ENCODE data around the gene SHH.

DNA sequence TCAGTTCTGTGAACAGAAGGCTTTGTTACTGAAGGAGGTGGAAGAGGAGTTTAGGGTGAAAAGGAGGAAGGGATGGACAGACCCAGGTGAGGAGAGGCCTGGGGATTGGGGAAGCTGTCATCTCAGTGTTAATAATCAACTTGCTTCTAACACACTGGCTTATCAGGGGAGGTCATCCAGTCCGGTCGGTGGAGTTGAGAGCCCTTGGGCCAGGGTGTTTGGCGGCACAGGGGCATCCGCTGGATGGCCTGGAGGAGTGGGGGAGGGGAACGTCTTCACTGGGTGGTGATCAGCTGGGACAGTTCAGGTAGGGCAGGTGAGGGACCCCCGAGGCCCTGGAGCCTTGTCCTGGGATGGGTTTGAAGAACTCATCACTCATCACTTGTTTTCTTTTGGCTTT, 33.9 kb downstream of the SHH start:
- TF ChIP-seq, protein P1, sequence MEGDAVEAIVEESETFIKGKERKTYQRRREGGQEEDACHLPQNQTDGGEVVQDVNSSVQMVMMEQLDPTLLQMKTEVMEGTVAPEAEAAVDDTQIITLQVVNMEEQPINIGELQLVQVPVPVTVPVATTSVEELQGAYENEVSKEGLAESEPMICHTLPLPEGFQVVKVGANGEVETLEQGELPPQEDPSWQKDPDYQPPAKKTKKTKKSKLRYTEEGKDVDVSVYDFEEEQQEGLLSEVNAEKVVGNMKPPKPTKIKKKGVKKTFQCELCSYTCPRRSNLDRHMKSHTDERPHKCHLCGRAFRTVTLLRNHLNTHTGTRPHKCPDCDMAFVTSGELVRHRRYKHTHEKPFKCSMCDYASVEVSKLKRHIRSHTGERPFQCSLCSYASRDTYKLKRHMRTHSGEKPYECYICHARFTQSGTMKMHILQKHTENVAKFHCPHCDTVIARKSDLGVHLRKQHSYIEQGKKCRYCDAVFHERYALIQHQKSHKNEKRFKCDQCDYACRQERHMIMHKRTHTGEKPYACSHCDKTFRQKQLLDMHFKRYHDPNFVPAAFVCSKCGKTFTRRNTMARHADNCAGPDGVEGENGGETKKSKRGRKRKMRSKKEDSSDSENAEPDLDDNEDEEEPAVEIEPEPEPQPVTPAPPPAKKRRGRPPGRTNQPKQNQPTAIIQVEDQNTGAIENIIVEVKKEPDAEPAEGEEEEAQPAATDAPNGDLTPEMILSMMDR (IDR thresholded peaks at IDR 0.05), result no peak
- no peak for TF ChIP-seq POLR2A (IDR thresholded peaks at IDR 0.05)
